ENCODE data around the gene HNRNPC.

DNA sequence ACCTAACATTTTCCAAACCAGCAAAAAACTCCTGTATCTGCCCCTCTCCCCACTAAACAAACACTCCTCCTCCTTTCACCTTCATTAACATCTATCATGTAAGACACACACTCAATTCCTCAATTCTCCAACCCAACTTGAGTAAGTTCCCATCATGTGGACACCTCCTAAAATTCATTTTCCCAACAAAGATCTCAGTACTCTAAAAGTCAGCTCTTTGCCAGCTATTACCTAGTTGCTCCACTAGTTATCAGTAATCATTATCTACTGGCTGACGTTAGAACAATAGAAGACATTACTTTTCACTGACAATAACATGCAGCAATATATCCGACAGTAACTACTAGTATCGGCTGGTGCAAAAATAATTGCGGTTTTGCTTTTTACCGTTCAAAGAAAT lies 42.1 kb downstream of the HNRNPC start:
- no peak for TF ChIP-seq POLR2A (IDR thresholded peaks at IDR 0.05; ENCODE audit: extremely low read depth, insufficient read length)
- TF ChIP-seq MAX (IDR thresholded peaks at IDR 0.05; ENCODE audit: low read depth, low read length), result no peak
- TF ChIP-seq, protein P1, sequence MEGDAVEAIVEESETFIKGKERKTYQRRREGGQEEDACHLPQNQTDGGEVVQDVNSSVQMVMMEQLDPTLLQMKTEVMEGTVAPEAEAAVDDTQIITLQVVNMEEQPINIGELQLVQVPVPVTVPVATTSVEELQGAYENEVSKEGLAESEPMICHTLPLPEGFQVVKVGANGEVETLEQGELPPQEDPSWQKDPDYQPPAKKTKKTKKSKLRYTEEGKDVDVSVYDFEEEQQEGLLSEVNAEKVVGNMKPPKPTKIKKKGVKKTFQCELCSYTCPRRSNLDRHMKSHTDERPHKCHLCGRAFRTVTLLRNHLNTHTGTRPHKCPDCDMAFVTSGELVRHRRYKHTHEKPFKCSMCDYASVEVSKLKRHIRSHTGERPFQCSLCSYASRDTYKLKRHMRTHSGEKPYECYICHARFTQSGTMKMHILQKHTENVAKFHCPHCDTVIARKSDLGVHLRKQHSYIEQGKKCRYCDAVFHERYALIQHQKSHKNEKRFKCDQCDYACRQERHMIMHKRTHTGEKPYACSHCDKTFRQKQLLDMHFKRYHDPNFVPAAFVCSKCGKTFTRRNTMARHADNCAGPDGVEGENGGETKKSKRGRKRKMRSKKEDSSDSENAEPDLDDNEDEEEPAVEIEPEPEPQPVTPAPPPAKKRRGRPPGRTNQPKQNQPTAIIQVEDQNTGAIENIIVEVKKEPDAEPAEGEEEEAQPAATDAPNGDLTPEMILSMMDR (IDR thresholded peaks at IDR 0.05; ENCODE audit: low read depth, low read length), result no peak
